CD14-positive monocyte (primary cell): Measurements from ENCODE around the gene DTNB. TPM values are rescaled to one million over a fixed set of nuclear protein-coding genes. Genes with fewer than 3 reads are reported as not detected.

Experiments
- DNase-seq, 3 donors: peaks; one replicate each; pipeline ENCODE4 v3.0.0-alpha.2; 2011 to 2022
- H2AFZ ChIP-seq: 2 replicates; pipeline ENCODE4 v1.6.0; 2012; ENCODE audit warnings: mild to moderate bottlenecking, low read depth, low read length, inconsistent platforms; ENCODE audit not compliant: insufficient read depth, poor library complexity, severe bottlenecking
- H3K27ac ChIP-seq, 2 donors: 1 replicate in 1 of 2; 2 replicates in 1 of 2; pipeline ENCODE4 v1.5.1; 2012 to 2013; ENCODE audit warnings: low read length in 2 of 2, control low read depth in 1 of 2, inconsistent platforms in 1 of 2, low read depth in 1 of 2, mild to moderate bottlenecking in 1 of 2
- H3K27me3 ChIP-seq, 2 donors: one replicate each; pipeline versions ENCODE4 v1.6.0 to v1.6.1; 2011 to 2013; ENCODE audit warnings: low read length in 2 of 2; ENCODE audit not compliant: control insufficient read depth in 2 of 2, insufficient read depth in 2 of 2
- H3K36me3 ChIP-seq, 2 donors: replicated peaks in 1 of 2; 1 replicate in 1 of 2; 2 replicates in 1 of 2; pipeline versions ENCODE4 v1.5.1 to v1.6.1; 2012 to 2013; ENCODE audit warnings: low read length in 2 of 2, control low read depth in 1 of 2, inconsistent platforms in 1 of 2, mild to moderate bottlenecking in 1 of 2; ENCODE audit not compliant: insufficient read depth in 2 of 2, control insufficient read depth in 1 of 2
- H3K4me1 ChIP-seq, 2 donors: 1 replicate in 1 of 2; 2 replicates in 1 of 2; pipeline versions ENCODE4 v1.5.1 to v1.6.1; 2012 to 2013; ENCODE audit warnings: low read length in 2 of 2, control low read depth in 1 of 2, inconsistent platforms in 1 of 2, mild to moderate bottlenecking in 1 of 2, moderate library complexity in 1 of 2; ENCODE audit not compliant: insufficient read depth in 2 of 2, control insufficient read depth in 1 of 2
- H3K4me2 ChIP-seq: replicated peaks from 2 replicates; pipeline ENCODE3; 2012; ENCODE audit warnings: low read length, moderate library complexity, mild to moderate bottlenecking; ENCODE audit not compliant: poor library complexity, severe bottlenecking; ENCODE audit errors: extremely low read depth
- H3K4me3 ChIP-seq, 3 experiments: fragments of 200-600 bp in 1 of 3; sonication (generic) in 1 of 3; replicated peaks in 1 of 3; 1 replicate in 2 of 3; 2 replicates in 1 of 3; pipeline ENCODE4 v1.5.1; 2011 to 2013; ENCODE audit warnings: low read length in 3 of 3, mild to moderate bottlenecking in 3 of 3, control low read depth in 2 of 3, low read depth in 2 of 3, inconsistent platforms in 1 of 3, moderate library complexity in 1 of 3
- H3K79me2 ChIP-seq: 2 replicates; pipeline ENCODE4 v1.6.0; 2012; ENCODE audit warnings: mild to moderate bottlenecking, control low read depth, inconsistent platforms, low read length, moderate library complexity; ENCODE audit not compliant: insufficient read depth
- H3K9ac ChIP-seq: 2 replicates; pipeline ENCODE4 v1.6.0; 2017; ENCODE audit warnings: low read length, mild to moderate bottlenecking; ENCODE audit not compliant: insufficient read depth, poor library complexity, severe bottlenecking
- H3K9me3 ChIP-seq, 2 donors: replicated peaks in 1 of 2; 1 replicate in 1 of 2; 2 replicates in 1 of 2; pipeline versions ENCODE4 v1.5.1 to v1.6.1; 2012 to 2013; ENCODE audit warnings: low read length in 2 of 2, control low read depth in 1 of 2; ENCODE audit not compliant: control insufficient read depth in 1 of 2, insufficient read depth in 1 of 2
- H4K20me1 ChIP-seq: 2 replicates; pipeline ENCODE4 v1.6.0; 2012; ENCODE audit warnings: mild to moderate bottlenecking, low read length, control low read depth, moderate library complexity; ENCODE audit not compliant: insufficient read depth
- H3K27ac Mint-ChIP-seq, 7 donors: one replicate each; pipeline ENCODE4 v1.8.0; 2020; ENCODE audit warnings: mild to moderate bottlenecking in 7 of 7, mixed read lengths in 7 of 7, moderate library complexity in 6 of 7, inconsistent platforms in 2 of 7
- H3K27me3 Mint-ChIP-seq, 3 donors: one replicate each; pipeline ENCODE4 v1.8.0; 2021 to 2022; ENCODE audit warnings: low read depth in 3 of 3, mild to moderate bottlenecking in 3 of 3, mixed read lengths in 3 of 3, moderate library complexity in 3 of 3, inconsistent platforms in 1 of 3
- H3K36me3 Mint-ChIP-seq, 2 donors: one replicate each; pipeline ENCODE4 v1.8.0; 2020; ENCODE audit warnings: mixed read lengths in 2 of 2, inconsistent platforms in 1 of 2, mild to moderate bottlenecking in 1 of 2
- H3K4me1 Mint-ChIP-seq: one replicate; pipeline ENCODE4 v1.8.0; 2020; ENCODE audit warnings: mild to moderate bottlenecking, mixed read lengths
- H3K4me3 Mint-ChIP-seq, 2 donors: one replicate each; pipeline ENCODE4 v1.8.0; 2020; ENCODE audit warnings: mild to moderate bottlenecking in 2 of 2, mixed read lengths in 2 of 2, moderate library complexity in 1 of 2
- H3K9me3 Mint-ChIP-seq, 7 donors: one replicate each; pipeline ENCODE4 v1.8.0; 2020 to 2022; ENCODE audit warnings: mixed read lengths in 7 of 7, mild to moderate bottlenecking in 6 of 7, moderate library complexity in 6 of 7, inconsistent platforms in 2 of 7
- CTCF ChIP-seq: fragments of 200-600 bp; IDR thresholded peaks from one replicate; pipeline ENCODE4 v1.8.0; 2022; ENCODE audit warnings: antibody characterized with exemption, mild to moderate bottlenecking
- WGBS: methylation state at CpG from one replicate; pipeline ENCODE4 v1.1.5; 2013; ENCODE audit warnings: missing lambda C conversion rate; ENCODE audit not compliant: insufficient coverage; 5-methylcytosine and 5-hydroxymethylcytosine counted together
- intact Hi-C, 2 donors: fragments of 100-400 bp; cut with micrococcal nuclease; formaldehyde crosslinking; loops; one replicate each; pipeline versions ENCODE4 v1.15.0 to v1.15.1; 2023
- polyA plus RNA-seq, 3 donors: library from polyadenylated mRNA; depleted of rRNA in 1 of 3; unstranded in 2 of 3; stranded (reverse) in 1 of 3; fragments of 300-500 nt in 2 of 3; fragments of >200 nt in 1 of 3; fragmentation: Illumina TruSeq in 2 of 3; gene quantifications; 1 replicate in 2 of 3; 2 replicates in 1 of 3; pipeline ENCODE4 v1.2.3, GENCODE V29; 2012 to 2021

DTNB gene
- polyA plus RNA-seq, 3 donors = 3.0 to 4.2 (median 3.3) TPM

DNA sequence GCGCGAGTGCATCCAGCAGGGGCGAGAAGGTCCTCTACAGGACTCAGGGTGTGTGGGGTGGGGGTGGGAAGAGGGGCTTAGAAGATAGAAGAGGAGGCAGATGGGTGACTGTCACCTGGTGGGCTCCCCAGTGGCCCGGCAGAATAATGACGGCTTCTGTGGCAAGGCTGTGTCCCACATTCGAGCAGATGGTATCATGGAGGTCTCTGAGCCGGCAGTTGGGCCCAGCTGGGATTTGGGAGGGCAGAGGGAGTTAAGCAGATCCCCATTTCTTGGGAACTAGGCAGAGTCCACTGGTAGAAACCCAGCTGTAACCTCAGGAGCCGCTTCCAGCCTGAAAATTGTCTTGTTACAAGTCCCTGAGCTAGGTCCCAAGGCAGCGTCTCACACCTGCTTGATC lies 28.4 kb upstream of the DTNB start:
- Mint-ChIP-seq H3K4me1 (peaks cover 1% of the 10 kb centered on the region), H3K27ac (no peak overlapping the region), H3K4me3 (no peak overlapping the region), H3K9me3 (peaks cover 0 to 8% (median 2%) of the 10 kb centered on the region in 7 donors), H3K36me3 (no peaks in the 10 kb centered on the region), H3K27me3 (peaks cover 0 to 5% (median 0%) of the 10 kb centered on the region in 3 donors)
- Histone ChIP-seq H3K27me3 (no peaks in the 10 kb centered on the region), H3K9ac (no peak overlapping the region), H3K36me3 (no peaks in the 10 kb centered on the region), H2AFZ (no peak overlapping the region), H3K4me3 (no peak overlapping the region), H3K4me1 (no peaks in the 10 kb centered on the region), H3K4me2 (no peak overlapping the region), H4K20me1 (no peaks in the 10 kb centered on the region), H3K79me2 (no peaks in the 10 kb centered on the region), H3K9me3 (no peaks in the 10 kb centered on the region), H3K27ac (no peak overlapping the region)
- intact Hi-C loops = no loop called here
- 94% methylated on average over 9 of the region's 9 CpGs for WGBS
- no peak for TF ChIP-seq CTCF
- no peak for DNase-seq

DNA sequence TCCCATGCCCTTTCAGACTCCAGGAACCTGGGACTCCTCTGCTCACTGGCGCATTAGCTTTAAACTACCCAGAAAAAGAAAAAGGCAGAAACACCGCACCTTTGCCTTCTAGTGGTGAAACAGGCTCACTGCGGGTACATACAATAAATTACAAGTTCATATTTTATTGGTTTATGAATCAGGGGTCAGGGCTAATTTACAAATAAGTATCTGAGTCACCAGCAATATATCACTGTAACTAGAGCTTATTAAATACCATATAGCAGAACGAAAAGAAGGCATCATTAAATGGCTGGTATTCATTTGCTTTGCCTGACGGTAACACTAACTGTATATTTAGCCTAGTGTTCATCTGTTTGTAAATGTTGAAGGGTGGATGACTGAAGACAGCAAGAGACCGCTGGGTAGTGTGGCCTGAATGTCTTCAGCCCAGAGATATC lies 26.9 kb upstream of the DTNB start:
- TF ChIP-seq CTCF = peak; percentile 72
- H3K36me3 Mint-ChIP-seq = no peaks in the 10 kb centered on the region
- no peak overlapping the region for H3K4me3 Mint-ChIP-seq
- Histone ChIP-seq H2AFZ (no peak overlapping the region), H3K4me1 (no peaks in the 10 kb centered on the region), H4K20me1 (no peaks in the 10 kb centered on the region), H3K9me3 (no peaks in the 10 kb centered on the region), H3K4me3 (no peak overlapping the region), H3K27ac (no peak overlapping the region), H3K9ac (no peak overlapping the region), H3K79me2 (no peaks in the 10 kb centered on the region), H3K27me3 (no peaks in the 10 kb centered on the region), H3K36me3 (no peaks in the 10 kb centered on the region), H3K4me2 (no peak overlapping the region)
- DNase-seq = peak in 1 of 3 donors; percentile 8
- H3K9me3 Mint-ChIP-seq = peaks cover 0 to 5% (median 0%) of the 10 kb centered on the region in 7 donors
- H3K27ac Mint-ChIP-seq = no peak overlapping the region
- intact Hi-C loops = no loop called here
- peaks cover 1% of the 10 kb centered on the region for H3K4me1 Mint-ChIP-seq
- peaks cover 0 to 5% (median 0%) of the 10 kb centered on the region in 3 donors for H3K27me3 Mint-ChIP-seq
- 100% methylated on average over 2 of the region's 6 CpGs for WGBS
